Daoy (cell line): ENCODE data around the gene RBFOX1. TPM values are rescaled to one million over a fixed set of nuclear protein-coding genes. Genes with fewer than 3 reads are reported as not detected.

Experiments
- DNase-seq: peaks from one replicate; pipeline ENCODE4 v3.0.0-alpha.2; 2015; ENCODE audit warnings: low read depth
- total RNA-seq: library from RNA; depleted of rRNA; stranded (reverse); fragments of >200 nt; shearing (Covaris generic); gene quantifications from 2 replicates; pipeline ENCODE4 v1.2.3, GENCODE V29; 2014

The RBFOX1 gene
- total RNA-seq, 1 experiment from 2014 or later, result not detected

GRCh38 chr16:7601100-7601499, 268.5 kb downstream of the RBFOX1 start:
- no peak for DNase-seq

DNA sequence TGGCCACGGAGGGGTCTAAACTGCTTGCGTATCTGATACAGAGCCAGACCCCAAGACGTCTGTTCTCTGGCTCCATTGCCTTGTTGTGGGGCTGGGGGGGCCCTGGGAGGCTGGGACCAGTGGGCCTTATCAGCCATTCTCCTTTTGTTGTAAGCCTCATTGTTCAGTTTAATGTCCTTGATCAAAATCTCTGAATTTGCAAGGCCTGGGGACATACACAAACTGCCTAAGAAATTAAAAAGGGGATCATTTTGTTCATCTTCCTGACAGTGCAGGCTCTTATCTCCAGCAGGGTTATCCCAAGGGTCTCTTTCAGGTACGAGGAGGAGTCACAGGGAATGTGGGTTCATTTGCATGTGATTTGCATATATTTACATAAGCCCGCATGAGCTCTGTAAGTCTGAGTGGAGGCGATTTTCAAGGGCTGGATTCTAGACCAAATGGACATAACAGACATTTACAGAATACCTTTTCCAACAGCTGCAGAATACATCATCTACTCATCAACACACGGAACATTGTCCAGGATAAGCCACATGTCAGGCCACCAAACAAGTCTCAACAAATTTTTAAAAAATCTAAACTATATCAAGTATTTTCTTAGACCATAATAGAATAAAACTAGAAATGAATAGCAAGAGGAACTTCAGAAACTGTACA, 269.8 kb downstream of the RBFOX1 start:
- no peak for DNase-seq

DNA sequence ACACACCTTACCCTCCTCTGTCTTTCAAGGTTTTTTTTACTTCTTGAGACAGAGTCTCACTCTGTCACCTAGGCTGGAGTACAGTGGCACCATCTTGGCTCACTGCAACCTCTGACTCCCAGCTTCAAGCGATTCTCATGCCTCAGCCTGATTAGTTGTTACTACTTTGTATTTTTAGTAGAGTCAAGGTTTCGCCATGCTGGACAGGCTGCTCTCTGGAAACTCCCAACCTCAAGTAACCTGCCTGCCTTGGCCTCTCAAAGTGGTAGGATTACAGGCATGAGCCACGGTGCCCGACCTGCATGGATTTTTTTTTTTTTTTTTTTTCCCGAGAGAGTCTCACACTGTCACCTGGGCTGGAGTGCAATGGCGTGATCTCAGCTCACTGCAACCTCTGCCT, 273.2 kb downstream of the RBFOX1 start:
- DNase-seq, result no peak

DNA sequence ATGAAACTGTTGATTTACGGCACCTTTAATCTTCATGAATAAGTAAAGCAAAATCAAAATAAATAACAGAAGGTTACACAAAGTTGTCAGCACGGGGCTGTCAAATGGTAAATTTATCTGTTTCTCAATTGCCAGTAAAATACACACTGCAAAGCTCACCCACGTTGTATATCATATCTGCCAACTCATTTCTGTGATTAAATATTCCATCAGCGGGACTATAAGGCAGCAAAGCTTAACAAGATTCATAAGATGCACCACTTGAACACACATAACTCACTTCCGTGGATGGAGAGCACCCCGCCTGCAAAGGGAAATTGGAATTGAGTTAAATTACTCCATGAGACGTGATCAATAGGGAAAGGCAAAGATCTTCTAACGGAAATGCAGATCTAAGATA, 280.0 kb downstream of the RBFOX1 start:
- DNase-seq, result no peak

DNA sequence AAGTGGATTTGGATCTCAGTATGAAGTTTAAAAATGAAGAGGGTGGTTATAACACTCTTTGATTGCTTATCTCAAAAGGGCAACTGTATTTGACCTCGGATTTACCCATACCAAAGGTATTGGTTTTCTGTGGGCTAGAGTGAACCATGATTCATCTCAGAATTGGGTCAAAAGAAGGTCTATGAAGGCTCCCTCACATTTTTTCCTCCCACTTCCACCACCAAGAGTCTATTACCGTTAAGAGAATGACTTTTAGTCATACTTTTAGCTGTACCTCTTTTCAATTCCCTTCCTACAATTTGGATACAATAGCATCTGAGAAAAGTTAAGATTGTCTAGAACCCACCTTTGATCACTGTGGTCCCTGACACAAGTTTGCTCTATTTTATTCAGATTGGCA, 280.9 kb downstream of the RBFOX1 start:
- DNase-seq, result no peak

GRCh38 chr16:7614021-7614795, 281.6 kb downstream of the RBFOX1 start:
- DNase-seq, result no peak

DNA sequence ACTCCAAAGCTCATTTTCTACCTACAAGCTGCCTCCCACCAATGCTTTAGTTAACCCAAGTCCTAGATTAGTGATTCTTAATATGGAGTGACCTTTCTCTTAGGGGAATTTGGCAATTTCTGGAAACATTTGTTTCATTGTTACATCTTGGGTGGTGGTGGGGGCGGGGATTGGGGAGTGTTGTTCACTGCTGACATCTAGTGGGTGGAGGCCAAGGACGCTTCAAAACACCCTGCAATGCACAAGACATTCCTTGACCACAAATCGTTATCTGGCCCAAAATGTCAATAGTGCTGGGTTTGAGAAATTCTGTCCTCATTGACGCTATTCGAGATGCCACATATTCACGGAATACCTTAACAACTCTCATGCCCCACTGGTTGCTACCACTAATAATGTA, 282.9 kb downstream of the RBFOX1 start:
- no peak for DNase-seq

GRCh38 chr16:7624871-7625766, 292.5 kb downstream of the RBFOX1 start:
- no peak for DNase-seq

GRCh38 chr16:7628981-7629380, 296.3 kb downstream of the RBFOX1 start:
- no peak for DNase-seq

DNA sequence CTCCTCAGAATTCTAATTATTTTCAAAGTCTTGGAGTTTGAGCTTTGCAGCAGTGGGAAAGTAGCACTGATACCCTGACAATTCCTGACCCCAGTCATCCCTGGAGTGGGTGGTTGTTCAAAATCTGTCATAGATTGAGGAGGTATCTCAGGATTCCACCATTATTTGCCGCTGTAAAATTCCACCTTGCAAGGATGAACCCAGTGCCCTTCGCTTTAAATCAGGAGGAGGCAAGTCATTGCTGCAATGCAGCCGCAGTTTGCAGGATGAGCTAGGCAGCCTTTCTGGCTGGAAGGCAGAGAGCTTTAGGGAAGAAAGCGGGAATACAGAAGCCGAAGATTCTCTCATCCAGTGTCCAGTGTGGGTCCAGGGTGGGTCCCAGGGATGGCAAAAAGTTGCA, 296.9 kb downstream of the RBFOX1 start:
- no peak for DNase-seq

GRCh38 chr16:7637446-7637845, 304.8 kb downstream of the RBFOX1 start:
- no peak for DNase-seq

GRCh38 chr16:7638306-7638705, 305.7 kb downstream of the RBFOX1 start:
- no peak for DNase-seq

GRCh38 chr16:7640334-7640733, 307.7 kb downstream of the RBFOX1 start:
- DNase-seq, result no peak

- DNase-seq, result no peak
These were observed 311.5 kb downstream of the RBFOX1 start for GRCh38 chr16:7644176-7644575.

DNA sequence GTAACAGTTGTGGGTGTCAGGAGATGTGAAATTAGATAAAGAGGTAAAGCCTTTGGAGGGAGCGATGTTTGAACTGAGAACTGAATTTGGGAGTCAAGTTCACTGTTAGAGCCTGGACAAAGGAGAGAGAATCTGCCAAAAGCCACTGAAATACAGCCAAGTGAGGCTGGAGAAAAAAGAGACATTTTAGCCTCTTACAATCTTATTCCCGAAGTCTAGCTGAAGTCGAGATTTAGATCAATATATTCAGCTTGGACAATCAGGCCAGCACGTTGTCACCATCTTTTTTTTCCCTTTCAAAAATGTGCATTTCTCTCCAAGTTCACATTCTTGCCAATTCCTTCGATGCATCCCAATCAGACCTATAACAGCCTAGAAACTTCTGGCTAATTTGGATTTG, 312.2 kb downstream of the RBFOX1 start:
- DNase-seq, result no peak

- DNase-seq, result no peak
These were observed 314.3 kb downstream of the RBFOX1 start for GRCh38 chr16:7646821-7647500.

- DNase-seq, result no peak
These were observed 317.8 kb downstream of the RBFOX1 start for GRCh38 chr16:7650431-7650830.

GRCh38 chr16:7651803-7652570, 319.3 kb downstream of the RBFOX1 start:
- no peak for DNase-seq

DNA sequence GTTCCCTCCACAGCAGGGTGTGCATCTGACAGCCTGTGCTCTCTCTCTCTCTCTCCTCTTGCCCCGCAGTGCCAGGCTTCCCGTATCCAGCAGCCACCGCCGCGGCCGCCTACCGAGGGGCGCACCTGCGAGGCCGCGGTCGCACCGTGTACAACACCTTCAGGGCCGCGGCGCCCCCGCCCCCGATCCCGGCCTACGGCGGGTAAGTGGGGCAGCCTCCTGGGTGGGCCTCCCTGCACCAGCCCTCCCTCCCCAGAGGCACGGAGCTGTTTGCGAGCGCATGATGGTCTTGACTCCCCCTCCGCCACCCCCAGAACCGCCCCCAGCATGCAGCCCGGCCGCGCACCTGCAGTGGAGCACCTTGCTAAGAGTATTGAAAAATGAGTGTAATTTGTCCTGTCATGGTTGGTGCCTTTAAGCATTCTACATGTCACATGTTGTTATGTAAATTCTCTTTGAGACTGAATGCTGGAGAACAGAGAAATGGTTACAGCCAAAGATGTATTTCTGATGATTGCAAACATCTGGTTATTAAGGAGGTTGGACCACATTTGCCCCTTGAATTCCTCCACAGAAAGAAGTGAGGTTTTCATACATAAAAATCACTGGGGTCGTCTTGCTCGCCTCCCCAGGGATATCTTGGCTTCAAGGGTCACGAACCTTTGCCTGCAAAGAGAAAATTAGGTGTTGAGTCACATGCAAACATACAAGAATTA, 321.3 kb downstream of the RBFOX1 start:
- DNase-seq, result no peak

- DNase-seq, result no peak
These were observed 343.0 kb downstream of the RBFOX1 start for GRCh38 chr16:7675628-7676027.
